Activated naive CD4-positive, alpha-beta T cell treated with anti-CD3 and anti-CD28 coated beads, Interleukin-2, amount 50 U/mL, for 24 hours (primary cell): ENCODE results near the gene BCL7A.
A peak's percentile ranks its signal among the peaks of the same experiment; 100 is the strongest.

ENCODE experiments used
- H3K27ac Mint-ChIP-seq: one replicate; pipeline ENCODE4 v1.8.0; 2021; ENCODE audit warnings: mild to moderate bottlenecking, mixed read lengths
- H3K27me3 Mint-ChIP-seq: one replicate; pipeline ENCODE4 v1.8.0; 2021; ENCODE audit warnings: mixed read lengths
- H3K36me3 Mint-ChIP-seq: one replicate; pipeline ENCODE4 v1.8.0; 2021; ENCODE audit warnings: mixed read lengths
- H3K4me1 Mint-ChIP-seq: one replicate; pipeline ENCODE4 v1.8.0; 2021; ENCODE audit warnings: mixed read lengths
- H3K4me3 Mint-ChIP-seq: one replicate; pipeline ENCODE4 v1.8.0; 2021; ENCODE audit warnings: mild to moderate bottlenecking, mixed read lengths
- H3K9me3 Mint-ChIP-seq: one replicate; pipeline ENCODE4 v1.8.0; 2021; ENCODE audit warnings: mixed read lengths

Gene BCL7A

GRCh38 chr12:122013791-122014590, 7.7 kb upstream of the BCL7A start:
- no peak overlapping the region for H3K27ac Mint-ChIP-seq
- no peaks in the 10 kb centered on the region for H3K4me1 Mint-ChIP-seq

GRCh38 chr12:122014781-122015180, 6.9 kb upstream of the BCL7A start:
- H3K4me1 Mint-ChIP-seq = no peaks in the 10 kb centered on the region
- H3K27me3 Mint-ChIP-seq = peaks cover 1% of the 10 kb centered on the region
- no peak overlapping the region for H3K4me3 Mint-ChIP-seq
- H3K9me3 Mint-ChIP-seq = no peaks in the 10 kb centered on the region
- H3K27ac Mint-ChIP-seq = no peak overlapping the region
- peaks cover 1% of the 10 kb centered on the region for H3K36me3 Mint-ChIP-seq

More at GRCh38 chr12:122013791-122014590, 7.7 kb upstream of the BCL7A start:
- no peak overlapping the region for H3K4me3 Mint-ChIP-seq
- H3K9me3 Mint-ChIP-seq = no peaks in the 10 kb centered on the region
- H3K36me3 Mint-ChIP-seq = no peaks in the 10 kb centered on the region
- peaks cover 1% of the 10 kb centered on the region for H3K27me3 Mint-ChIP-seq

GRCh38 chr12:122018457-122018856, 3.2 kb upstream of the BCL7A start:
- Mint-ChIP-seq H3K4me1 (peaks cover 9% of the 10 kb centered on the region), H3K27ac (no peak overlapping the region), H3K4me3 (no peak overlapping the region), H3K36me3 (peaks cover 1% of the 10 kb centered on the region), H3K9me3 (no peaks in the 10 kb centered on the region), H3K27me3 (peaks cover 8% of the 10 kb centered on the region)

- Mint-ChIP-seq H3K4me3 (no peak overlapping the region), H3K4me1 (peaks cover 9% of the 10 kb centered on the region), H3K36me3 (peaks cover 1% of the 10 kb centered on the region), H3K27me3 (peaks cover 8% of the 10 kb centered on the region), H3K9me3 (no peaks in the 10 kb centered on the region), H3K27ac (no peak overlapping the region)
Observed at GRCh38 chr12:122018937-122019336, 2.7 kb upstream of the BCL7A start.

GRCh38 chr12:122020795-122021192, 890 bp upstream of the BCL7A start:
- Mint-ChIP-seq H3K4me1 (peaks cover 9% of the 10 kb centered on the region), H3K27ac (no peak overlapping the region), H3K9me3 (no peaks in the 10 kb centered on the region), H3K27me3 (peaks cover 7% of the 10 kb centered on the region), H3K4me3 (peak overlapping the region; percentile 88), H3K36me3 (peaks cover 1% of the 10 kb centered on the region)

- Mint-ChIP-seq H3K27ac (no peak overlapping the region), H3K4me3 (peak overlapping the region; percentile 88)
Observed at GRCh38 chr12:122021193-122021821, 377 bp upstream of the BCL7A start.

GRCh38 chr12:122022393-122023338, 982 bp downstream of the BCL7A start:
- H3K9me3 Mint-ChIP-seq = no peaks in the 10 kb centered on the region
- peak overlapping the region; percentile 41 for H3K27ac Mint-ChIP-seq
- peaks cover 1% of the 10 kb centered on the region for H3K36me3 Mint-ChIP-seq
- peak overlapping the region; percentile 82 for H3K4me3 Mint-ChIP-seq
- H3K4me1 Mint-ChIP-seq = peaks cover 9% of the 10 kb centered on the region
- H3K27me3 Mint-ChIP-seq = peaks cover 7% of the 10 kb centered on the region

More at GRCh38 chr12:122021193-122021821, 377 bp upstream of the BCL7A start:
- Mint-ChIP-seq H3K27me3 (peaks cover 7% of the 10 kb centered on the region), H3K4me1 (peaks cover 9% of the 10 kb centered on the region), H3K9me3 (no peaks in the 10 kb centered on the region), H3K36me3 (peaks cover 1% of the 10 kb centered on the region)

- H3K27ac Mint-ChIP-seq = peak overlapping the region; percentile 41
- peaks cover 9% of the 10 kb centered on the region for H3K4me1 Mint-ChIP-seq
- peaks cover 1% of the 10 kb centered on the region for H3K36me3 Mint-ChIP-seq
- H3K27me3 Mint-ChIP-seq = peaks cover 7% of the 10 kb centered on the region
- peak overlapping the region; percentile 82 for H3K4me3 Mint-ChIP-seq
- H3K9me3 Mint-ChIP-seq = no peaks in the 10 kb centered on the region
Observed at GRCh38 chr12:122023339-122024131, 1.9 kb downstream of the BCL7A start.

GRCh38 chr12:122024132-122024785, 2.6 kb downstream of the BCL7A start:
- H3K4me1 Mint-ChIP-seq = peaks cover 9% of the 10 kb centered on the region
- peaks cover 1% of the 10 kb centered on the region for H3K36me3 Mint-ChIP-seq
- H3K27me3 Mint-ChIP-seq = peaks cover 7% of the 10 kb centered on the region
- no peak overlapping the region for H3K4me3 Mint-ChIP-seq
- H3K9me3 Mint-ChIP-seq = no peaks in the 10 kb centered on the region
- H3K27ac Mint-ChIP-seq = no peak overlapping the region

GRCh38 chr12:122026706-122027333, 5.1 kb downstream of the BCL7A start:
- Mint-ChIP-seq H3K27ac (no peak overlapping the region), H3K9me3 (no peaks in the 10 kb centered on the region), H3K4me1 (peaks cover 4% of the 10 kb centered on the region)

GRCh38 chr12:122028165-122028904, 6.7 kb downstream of the BCL7A start:
- no peaks in the 10 kb centered on the region for H3K9me3 Mint-ChIP-seq
- peaks cover 1% of the 10 kb centered on the region for H3K27me3 Mint-ChIP-seq
- H3K4me1 Mint-ChIP-seq = peaks cover 1% of the 10 kb centered on the region
- no peak overlapping the region for H3K4me3 Mint-ChIP-seq
- H3K36me3 Mint-ChIP-seq = no peaks in the 10 kb centered on the region
- H3K27ac Mint-ChIP-seq = no peak overlapping the region

More at GRCh38 chr12:122026706-122027333, 5.1 kb downstream of the BCL7A start:
- Mint-ChIP-seq H3K36me3 (no peaks in the 10 kb centered on the region), H3K4me3 (no peak overlapping the region), H3K27me3 (peaks cover 3% of the 10 kb centered on the region)

- Mint-ChIP-seq H3K36me3 (no peaks in the 10 kb centered on the region), H3K4me3 (no peak overlapping the region), H3K27ac (no peak overlapping the region), H3K4me1 (no peaks in the 10 kb centered on the region), H3K9me3 (no peaks in the 10 kb centered on the region), H3K27me3 (no peaks in the 10 kb centered on the region)
Observed at GRCh38 chr12:122028905-122029560, 7.3 kb downstream of the BCL7A start.
